ENCODE results near the gene FMNL2.

GRCh38 chr2:152505495-152505906, 170.5 kb downstream of the FMNL2 start:
- TF ChIP-seq EZH2 (IDR thresholded peaks at IDR 0.05; ENCODE audit: low read depth) (no peak), CTCF (conservative IDR thresholded peaks at IDR 0.05) (no peak)

Measured in PC-9 (cell line).